GM23248 (cell line): ENCODE results near the gene C1QL2.

ENCODE experiments used
- EZH2 ChIP-seq: fragments of 200-600 bp; sonication (generic); IDR thresholded peaks from 2 replicates; pipeline ENCODE4 v1.6.1; 2018; ENCODE audit warnings: antibody characterized with exemption, mild to moderate bottlenecking; ENCODE audit not compliant: insufficient read depth, poor library complexity, severe bottlenecking
- EZH2phosphoT487 ChIP-seq: fragments of 200-600 bp; sonication (generic); IDR thresholded peaks from 2 replicates; pipeline ENCODE4 v1.6.1; 2018; ENCODE audit warnings: antibody characterized with exemption, moderate library complexity, mild to moderate bottlenecking, low read depth; ENCODE audit not compliant: insufficient read depth

DNA sequence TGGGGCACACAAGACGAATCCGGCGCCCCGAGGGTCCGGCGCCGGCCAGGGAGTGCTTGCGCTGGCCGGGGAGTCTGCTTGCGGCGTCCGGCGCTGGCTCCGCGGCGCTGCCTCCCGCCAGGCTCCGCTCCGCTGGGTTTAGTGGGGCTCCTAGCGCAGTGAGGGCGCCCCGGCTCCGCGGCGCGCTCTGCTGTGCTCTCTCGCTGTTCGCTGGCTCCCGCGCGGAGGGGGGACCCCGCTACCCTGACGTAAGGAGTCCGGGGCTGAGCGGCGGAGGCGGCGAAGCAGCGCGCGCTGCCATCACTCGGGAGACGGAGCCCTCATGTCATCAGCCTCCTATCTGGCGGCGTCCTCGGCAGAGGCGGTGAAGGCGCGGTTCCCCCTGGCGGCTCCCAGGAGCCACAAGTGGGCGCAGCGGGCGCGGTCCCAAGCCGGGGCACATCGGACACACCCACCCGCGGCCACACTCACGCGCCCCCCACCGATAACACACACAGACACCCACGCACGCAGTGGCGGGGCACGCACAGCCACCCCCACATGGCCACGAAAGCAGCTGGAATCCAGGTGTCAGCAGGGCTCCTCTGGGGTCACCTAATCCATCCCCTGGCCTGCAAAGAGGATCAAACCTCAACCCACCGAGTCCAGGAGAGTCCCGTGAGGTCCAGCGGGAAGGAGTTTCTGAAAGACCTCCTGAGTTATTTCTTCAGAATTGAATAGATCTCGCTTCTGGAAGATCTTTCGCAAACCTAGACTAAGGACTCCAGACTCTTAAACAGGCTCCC lies at the start of gene C1QL2:
- TF ChIP-seq EZH2 (peak; percentile 84), EZH2phosphoT487 (no peak)
